Small intestine (tissue), 7 donors: ENCODE data around the gene ATG16L2. TPM values are rescaled to one million over a fixed set of nuclear protein-coding genes. Genes with fewer than 3 reads are reported as not detected.
"Not testable (repeated sequence)": the region's sequence is repeated elsewhere in the genome, so short reads cannot be mapped to it uniquely, and the experiment has no call there.

Experiments used
- DNase-seq, 2 donors: peaks; one replicate each; pipeline versions ENCODE4 v3.0.0 to v3.0.0-alpha.2; 2013
- FAIRE-seq: peaks from 2 replicates; lab custom pipeline; 2012; peaks lifted over from hg19 to GRCh38; lab: Jason Lieb, UNC
- H3K27ac ChIP-seq, 3 donors: one replicate each; pipeline ENCODE4 v1.5.1; 2013; ENCODE audit warnings: low read length in 2 of 3, mild to moderate bottlenecking in 2 of 3, control low read depth in 1 of 3, inconsistent platforms in 1 of 3, low read depth in 1 of 3, moderate library complexity in 1 of 3
- H3K27me3 ChIP-seq, 3 donors: one replicate each; pipeline ENCODE4 v1.6.1; 2013; ENCODE audit warnings: low read length in 3 of 3, inconsistent platforms in 1 of 3; ENCODE audit not compliant: control insufficient read depth in 3 of 3, insufficient read depth in 3 of 3
- H3K36me3 ChIP-seq, 3 donors: one replicate each; pipeline ENCODE4 v1.6.1; 2013; ENCODE audit warnings: low read length in 3 of 3, inconsistent platforms in 1 of 3, low read depth in 1 of 3, mild to moderate bottlenecking in 1 of 3, moderate library complexity in 1 of 3; ENCODE audit not compliant: control insufficient read depth in 3 of 3, insufficient read depth in 2 of 3
- H3K4me1 ChIP-seq, 3 donors: one replicate each; pipeline ENCODE4 v1.6.1; 2013; ENCODE audit warnings: low read length in 2 of 3, inconsistent platforms in 1 of 3, low read depth in 1 of 3, mild to moderate bottlenecking in 1 of 3, moderate library complexity in 1 of 3; ENCODE audit not compliant: control insufficient read depth in 3 of 3, insufficient read depth in 2 of 3
- H3K4me3 ChIP-seq, 3 donors: one replicate each; pipeline ENCODE4 v1.5.1; 2013; ENCODE audit warnings: low read length in 3 of 3, control low read depth in 1 of 3, inconsistent platforms in 1 of 3, low read depth in 1 of 3, mild to moderate bottlenecking in 1 of 3, moderate library complexity in 1 of 3
- H3K9me3 ChIP-seq, 2 donors: one replicate each; pipeline ENCODE4 v1.6.1; 2013; ENCODE audit warnings: low read depth in 1 of 2, low read length in 1 of 2; ENCODE audit not compliant: control insufficient read depth in 2 of 2, insufficient read depth in 1 of 2
- WGBS, 3 donors: extraction: QIAGEN DNeasy Blood & Tissue Kit; methylation state at CpG; one replicate each; pipeline ENCODE4 v1.1.7; 2013; 5-methylcytosine and 5-hydroxymethylcytosine counted together
- polyA plus RNA-seq, 4 donors: library from polyadenylated mRNA; stranded (reverse) in 3 of 4; unstranded in 1 of 4; fragments of 200-250 nt in 3 of 4; fragments of 120-200 nt in 1 of 4; gene quantifications; one replicate each; pipeline versions ENCODE4 v1.2.1 to v1.2.3, GENCODE V29; 2013
- donor health status: healthy with polysubstance abuse.
- donor health status: control.
- donor health status: control.
- donor health status: Bipolar disorder and iron deficiency.
- donor health status: healthy.

ATG16L2 gene
- polyA plus RNA-seq, 4 donors, result 19.7 to 50.7 (median 40.1) TPM

DNA sequence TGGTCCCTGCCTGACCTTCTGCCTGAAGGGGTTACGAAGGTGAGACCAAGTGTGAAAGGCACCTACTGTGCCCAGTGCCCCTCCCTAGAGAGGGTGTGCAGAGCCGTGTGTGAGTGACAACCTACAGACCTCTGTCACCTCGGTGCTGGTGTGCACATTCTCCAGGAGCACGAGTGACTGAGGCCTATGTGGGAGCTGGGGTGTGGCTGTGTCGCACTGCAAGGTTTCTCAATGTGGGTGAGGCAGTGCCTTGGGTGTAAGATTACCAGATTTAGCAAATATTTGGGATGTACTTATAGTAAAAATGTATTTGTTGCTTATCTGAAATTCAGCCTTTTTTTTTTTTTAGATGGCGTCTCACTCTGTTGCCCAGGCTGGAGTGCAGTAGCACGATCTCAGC is 26.0 kb upstream of the ATG16L2 start:
- WGBS, 3 donors, result 54 to 69% (median 58%) methylated on average over 7 of the region's 7 CpGs
- H3K4me1 ChIP-seq, result peaks cover 0 to 91% (median 6%) of the 10 kb centered on the region in 3 donors
- no peaks in the 10 kb centered on the region for H3K9me3 ChIP-seq

DNA sequence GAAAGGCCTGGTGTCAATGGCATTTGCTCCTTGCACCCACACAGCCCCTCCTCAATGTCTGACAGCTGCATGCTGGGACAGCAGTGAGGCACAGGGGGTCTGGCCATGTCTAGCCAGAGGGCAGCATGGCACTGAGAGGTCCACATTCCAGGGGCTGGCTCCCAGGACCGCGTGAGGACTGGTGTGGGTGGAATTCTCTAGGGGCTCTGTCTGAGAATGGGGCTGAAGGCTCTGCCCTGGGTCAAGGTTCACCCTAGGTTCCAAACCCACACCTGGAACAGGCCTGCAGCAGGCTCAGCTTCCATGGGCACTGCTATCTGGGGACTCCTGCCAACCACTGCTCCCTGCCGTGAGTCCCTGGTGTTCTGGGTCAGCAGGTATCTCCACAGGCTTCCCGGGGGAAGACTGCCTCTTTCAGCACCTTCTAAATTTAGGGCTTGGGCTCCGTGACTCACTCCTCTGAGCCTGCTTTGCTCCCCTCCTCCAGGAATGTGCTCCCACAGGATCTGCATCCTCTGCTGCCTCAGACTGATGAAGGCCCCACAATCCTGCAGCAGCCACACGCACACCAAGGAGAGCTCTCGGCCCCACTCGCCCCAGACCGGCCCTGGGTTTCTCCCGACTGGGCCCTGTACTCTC is 24.6 kb upstream of the ATG16L2 start:
- H3K9me3 ChIP-seq, result no peaks in the 10 kb centered on the region
- H3K27ac ChIP-seq, result peak overlapping the region in 1 of 3 donors; percentile 98
- FAIRE-seq (no peak), DNase-seq (peak in 1 of 2 donors; percentile 49)
- H3K36me3 ChIP-seq, result peaks cover 0 to 11% (median 0%) of the 10 kb centered on the region in 3 donors
- H3K4me1 ChIP-seq, result peaks cover 0 to 85% (median 6%) of the 10 kb centered on the region in 3 donors
- no peaks in the 10 kb centered on the region for H3K27me3 ChIP-seq
- 50 to 59% (median 52%) methylated on average over 10 of the region's 10 CpGs for WGBS, 3 donors
- H3K4me3 ChIP-seq, result no peak overlapping the region

More for the DNA sequence above, 26.0 kb upstream of the ATG16L2 start:
- Histone ChIP-seq H3K36me3 (peaks cover 0 to 11% (median 0%) of the 10 kb centered on the region in 3 donors), H3K27me3 (no peaks in the 10 kb centered on the region), H3K4me3 (no peak overlapping the region), H3K27ac (peak overlapping the region in 2 of 3 donors; percentile 91 to 98)
- DNase-seq (peak in 1 of 2 donors; percentile 70), FAIRE-seq (no peak)

DNA sequence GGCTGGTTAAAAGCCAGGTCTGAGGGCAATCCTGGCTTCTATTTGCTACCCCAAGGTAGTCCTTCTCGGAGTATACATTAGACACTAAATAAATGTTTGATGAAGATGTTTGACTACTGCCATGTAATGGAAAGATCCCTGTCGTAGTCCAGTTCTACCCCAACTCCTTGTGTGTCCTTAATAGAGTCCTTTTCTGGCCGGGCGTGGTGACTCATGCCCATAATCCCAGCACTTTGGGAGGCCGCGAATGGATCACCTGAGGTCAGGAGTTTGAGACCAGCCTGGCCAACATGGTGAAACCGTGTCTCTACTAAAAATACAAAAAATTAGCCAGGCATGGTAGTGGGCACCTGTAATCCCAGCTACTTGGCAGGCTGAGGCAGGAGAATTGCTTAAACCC is 23.0 kb upstream of the ATG16L2 start:
- Histone ChIP-seq H3K4me1 (peaks cover 0 to 70% (median 6%) of the 10 kb centered on the region in 3 donors), H3K36me3 (peaks cover 0 to 11% (median 0%) of the 10 kb centered on the region in 3 donors)
- H3K27me3 ChIP-seq, H3K9me3 ChIP-seq, DNase-seq, H3K4me3 ChIP-seq, H3K27ac ChIP-seq, FAIRE-seq: not testable (repeated sequence)
- WGBS, 3 donors, result 85 to 88% (median 86%) methylated on average over 7 of the region's 7 CpGs

DNA sequence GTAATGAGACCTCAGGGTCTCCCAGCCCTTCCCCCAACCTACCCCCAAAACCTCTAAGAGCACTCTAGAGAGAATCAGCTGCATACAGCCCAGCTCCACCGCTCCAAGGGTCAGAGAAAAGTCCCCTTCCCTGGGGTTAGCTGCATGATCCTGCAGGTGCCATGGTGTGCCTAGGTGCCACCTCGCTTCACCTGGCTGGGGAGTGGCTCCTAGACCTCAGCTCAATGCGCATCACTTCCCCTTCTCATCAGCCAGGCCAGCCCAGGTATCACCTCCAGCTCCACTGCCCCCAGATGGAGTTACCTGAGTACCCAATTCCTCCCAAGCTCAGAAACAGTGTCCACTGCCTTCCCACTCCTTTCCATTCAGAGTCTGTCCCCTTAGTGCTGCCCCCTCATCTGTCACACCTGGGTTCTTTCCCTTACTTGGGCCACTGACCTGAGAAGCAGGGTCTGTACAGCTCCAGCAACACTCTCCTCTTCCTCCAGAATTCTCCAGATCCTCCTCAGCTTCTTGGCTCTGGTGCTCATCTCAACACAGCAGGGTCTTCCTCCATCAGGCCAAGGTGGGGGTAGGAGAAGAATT is 21.7 kb upstream of the ATG16L2 start:
- WGBS, 3 donors, result 84 to 94% (median 92%) methylated on average over 3 of the region's 3 CpGs
- FAIRE-seq, result no peak
- Histone ChIP-seq H3K27ac (no peak overlapping the region), H3K4me3 (no peak overlapping the region), H3K4me1 (peaks cover 0 to 57% (median under 1%) of the 10 kb centered on the region in 3 donors), H3K9me3 (no peaks in the 10 kb centered on the region), H3K36me3 (peaks cover 0 to 11% (median 0%) of the 10 kb centered on the region in 3 donors), H3K27me3 (no peaks in the 10 kb centered on the region)
- no peak for DNase-seq

DNA sequence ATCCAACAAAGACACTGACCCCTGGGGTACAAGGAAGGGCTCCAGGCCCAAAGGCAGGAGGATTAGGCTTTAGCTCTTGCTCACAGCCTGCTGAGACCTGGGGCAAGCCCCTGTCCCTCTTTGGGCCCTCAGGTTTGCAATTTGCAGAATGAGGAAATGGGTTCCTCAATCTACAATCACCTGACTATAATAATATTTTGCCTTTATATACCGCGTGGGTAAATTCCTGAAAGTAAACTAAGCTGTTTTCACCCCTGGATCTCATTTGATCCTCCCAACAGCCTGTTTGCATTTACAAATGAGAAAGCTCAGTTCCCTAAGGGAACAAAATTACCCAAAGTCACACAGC is 21.2 kb upstream of the ATG16L2 start:
- 55 to 73% (median 69%) methylated on average over 2 of the region's 2 CpGs for WGBS, 3 donors
- Histone ChIP-seq H3K36me3 (peaks cover 0 to 11% (median 0%) of the 10 kb centered on the region in 3 donors), H3K4me1 (peaks cover 0 to 51% (median 0%) of the 10 kb centered on the region in 3 donors), H3K4me3 (no peak overlapping the region), H3K27ac (peak overlapping the region in 1 of 3 donors; percentile 95), H3K27me3 (no peaks in the 10 kb centered on the region), H3K9me3 (no peaks in the 10 kb centered on the region)
- DNase-seq (no peak), FAIRE-seq (no peak)

DNA sequence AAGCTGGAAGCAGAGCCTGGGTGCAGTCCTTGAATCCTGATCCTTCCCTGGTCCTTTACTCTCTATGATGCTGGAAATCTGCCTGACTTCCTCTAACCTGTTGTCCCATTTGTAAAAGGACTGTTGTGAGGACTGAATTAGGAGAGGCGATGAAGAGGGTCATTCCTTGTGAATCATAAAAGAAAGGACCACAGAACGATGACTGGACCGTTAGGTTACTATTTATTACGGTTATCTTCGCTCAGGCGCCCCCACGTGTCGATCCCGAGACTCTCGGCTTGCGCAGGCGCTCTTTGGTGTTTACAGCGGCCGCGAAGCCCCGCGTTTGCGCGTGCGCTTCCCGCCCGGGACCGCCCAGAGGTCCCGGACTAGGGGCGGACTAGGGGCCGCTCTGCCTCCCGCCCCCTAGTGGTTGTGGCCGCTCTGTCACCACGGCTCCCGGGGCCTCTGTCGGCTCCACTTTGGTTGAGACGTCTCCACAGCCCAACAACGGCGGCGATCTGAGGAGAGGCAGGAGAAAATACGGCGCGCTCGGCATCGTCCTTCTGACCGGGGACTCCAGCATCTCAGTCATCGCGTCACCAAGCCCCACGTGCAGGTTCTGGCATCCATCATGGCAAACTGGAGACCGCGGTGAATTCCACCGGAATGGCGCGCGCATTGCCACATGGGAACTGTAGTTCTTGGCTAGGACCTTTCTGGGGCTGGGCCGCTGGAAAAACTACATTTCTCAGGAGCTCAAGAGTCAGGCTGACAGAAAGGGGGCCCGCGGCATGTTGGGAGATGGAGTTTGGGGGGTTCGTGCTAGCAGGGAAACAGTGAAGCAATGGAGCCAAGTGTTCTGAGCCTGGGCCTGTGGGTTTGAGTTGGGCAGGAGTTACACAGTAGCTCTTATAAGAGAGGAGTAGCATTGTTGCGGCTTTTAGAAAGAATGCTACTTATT is 20.5 kb upstream of the ATG16L2 start, which contains the start of gene STARD10:
Gene STARD10 (minus strand): TSS at position 623 of the 943 bp plus-strand sequence. CDS start 12,866 bp downstream, outside the sequence.
- Histone ChIP-seq H3K4me1 (peaks cover 0 to 45% (median 0%) of the 10 kb centered on the region in 3 donors), H3K27me3 (no peaks in the 10 kb centered on the region), H3K27ac (peak within 1 kb of the TSS; percentile 69 to 95 (median 89)), H3K4me3 (peak within 1 kb of the TSS; percentile 27 to 71 (median 63)), H3K36me3 (peaks cover 0 to 11% (median 0%) of the 10 kb centered on the region in 3 donors), H3K9me3 (no peaks in the 10 kb centered on the region)
- 2% methylated on average over 53 to 55 of the region's 55 CpGs for WGBS, 3 donors
- peak; percentile 97 to 98 for DNase-seq
- no peak for FAIRE-seq

DNA sequence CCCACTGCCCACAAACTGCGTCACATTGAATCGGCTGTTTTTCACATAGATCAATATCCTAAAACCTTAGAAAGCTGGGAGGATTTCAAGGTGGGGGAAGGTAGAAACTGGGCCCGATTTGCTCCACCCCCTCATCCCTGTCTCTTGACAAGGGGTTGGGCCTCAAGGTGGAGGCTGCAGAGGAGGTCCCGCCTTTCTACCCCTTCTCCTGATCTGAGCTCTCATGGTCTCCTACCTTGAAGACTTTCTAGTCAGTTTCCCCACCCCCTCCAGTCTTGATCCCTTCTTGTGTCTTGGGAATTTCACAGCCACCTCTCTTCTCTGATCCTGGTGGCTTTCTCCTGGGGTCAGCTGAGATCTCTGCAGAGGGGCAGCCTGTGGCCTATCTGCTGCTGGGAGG is 15.8 kb upstream of the ATG16L2 start:
- H3K27me3 ChIP-seq, result no peaks in the 10 kb centered on the region
- H3K4me3 ChIP-seq, result no peak overlapping the region
- 78 to 86% (median 79%) methylated on average over 4 of the region's 4 CpGs for WGBS, 3 donors
- peaks cover 0 to 7% (median 0%) of the 10 kb centered on the region in 3 donors for H3K4me1 ChIP-seq
- H3K27ac ChIP-seq, result no peak overlapping the region
- H3K36me3 ChIP-seq, result no peaks in the 10 kb centered on the region
- H3K9me3 ChIP-seq, result no peaks in the 10 kb centered on the region
- DNase-seq (no peak), FAIRE-seq (no peak)

DNA sequence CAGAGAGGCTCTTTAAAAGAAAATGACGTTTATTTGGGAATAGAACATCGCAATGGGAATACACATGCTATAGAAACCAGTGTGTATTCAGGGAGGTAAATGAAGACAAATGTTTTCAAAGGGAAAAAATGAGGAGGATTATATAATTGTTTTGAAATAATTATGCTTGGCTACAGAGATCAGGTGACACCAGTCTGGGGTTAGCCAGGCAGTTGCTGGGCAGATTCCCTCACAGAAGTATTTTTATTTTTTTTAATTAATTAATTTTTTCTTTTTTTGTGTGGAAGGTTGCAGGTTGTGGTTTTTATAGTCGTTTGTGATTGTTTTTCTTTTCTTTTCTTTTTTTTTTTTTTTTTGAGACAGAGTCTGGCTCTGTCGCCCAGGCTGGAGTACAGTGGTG is 14.8 kb upstream of the ATG16L2 start:
- Histone ChIP-seq H3K27me3 (no peaks in the 10 kb centered on the region), H3K9me3 (no peaks in the 10 kb centered on the region), H3K36me3 (no peaks in the 10 kb centered on the region), H3K4me3 (no peak overlapping the region), H3K4me1 (peaks cover 0 to 2% (median 0%) of the 10 kb centered on the region in 3 donors), H3K27ac (no peak overlapping the region)
- DNase-seq, result no peak
- 67 to 78% (median 75%) methylated on average over 4 of the region's 4 CpGs for WGBS, 3 donors
- FAIRE-seq, result no peak
